Neural cell (in vitro differentiated cells): Measurements from ENCODE around the gene BABAM2.

Source experiments
- EP300 ChIP-seq: fragments of 450-650 bp; conservative IDR thresholded peaks from 2 replicates; pipeline ENCODE4 v1.6.1; 2014; ENCODE audit warnings: antibody characterized with exemption, mild to moderate bottlenecking, moderate library complexity; ENCODE audit not compliant: poor library complexity, severe bottlenecking
- EZH2 ChIP-seq: fragments of 200-600, 300-800 bp; shearing (Covaris generic), sonication (generic); IDR thresholded peaks from 2 replicates; pipeline ENCODE4 v1.6.1; 2014; ENCODE audit warnings: antibody characterized with exemption, low read length, borderline replicate concordance, mild to moderate bottlenecking; ENCODE audit not compliant: insufficient read depth, poor library complexity, severe bottlenecking
- MXI1 ChIP-seq: fragments of 450-650 bp; conservative IDR thresholded peaks from 2 replicates; pipeline ENCODE4 v1.6.1; 2014; ENCODE audit warnings: antibody characterized with exemption, mild to moderate bottlenecking; ENCODE audit not compliant: poor library complexity, severe bottlenecking
- POLR2AphosphoS5 ChIP-seq: IDR thresholded peaks from 2 replicates; pipeline ENCODE4 v1.6.1; 2012
- RAD21 ChIP-seq: fragments of 450-650 bp; conservative IDR thresholded peaks from 2 replicates; pipeline ENCODE4 v1.6.1; 2014; ENCODE audit warnings: antibody characterized with exemption, mild to moderate bottlenecking, moderate library complexity
- SMC3 ChIP-seq: fragments of 450-650 bp; conservative IDR thresholded peaks from 2 replicates; pipeline ENCODE4 v1.6.1; 2014; ENCODE audit warnings: antibody characterized with exemption, mild to moderate bottlenecking, moderate library complexity; ENCODE audit not compliant: poor library complexity
- TF ChIP-seq, protein P1 (sequence below): fragments of 450-650 bp; IDR thresholded peaks from 2 replicates; pipeline ENCODE4 v1.5.1; 2014; ENCODE audit warnings: antibody characterized with exemption, mild to moderate bottlenecking, moderate library complexity; ENCODE audit not compliant: poor library complexity, severe bottlenecking
- TF ChIP-seq, protein P2 (sequence below): IDR thresholded peaks from 2 replicates; pipeline ENCODE4 v1.6.1; 2012; ENCODE audit warnings: borderline replicate concordance

DNA sequence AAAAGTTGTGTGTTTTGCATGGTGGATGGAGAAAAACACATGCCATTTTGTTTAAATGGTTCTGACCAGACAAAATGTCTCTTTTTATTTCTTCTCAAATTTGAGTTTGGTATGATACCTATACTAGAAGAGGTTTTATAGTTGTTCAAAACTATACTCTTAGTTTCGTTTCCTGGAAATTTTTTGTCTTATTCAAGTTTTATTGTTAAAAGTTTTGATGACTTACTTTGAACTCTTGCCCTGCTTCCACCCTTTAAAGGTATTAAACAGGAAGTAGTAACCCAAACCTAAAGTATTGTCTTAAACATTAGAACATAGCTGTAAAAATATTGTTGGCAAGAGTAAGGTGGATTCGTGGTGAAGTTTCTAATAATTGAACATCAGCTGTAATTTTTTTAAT lies 98.2 kb downstream of the BABAM2 start:
- TF ChIP-seq, protein P1, sequence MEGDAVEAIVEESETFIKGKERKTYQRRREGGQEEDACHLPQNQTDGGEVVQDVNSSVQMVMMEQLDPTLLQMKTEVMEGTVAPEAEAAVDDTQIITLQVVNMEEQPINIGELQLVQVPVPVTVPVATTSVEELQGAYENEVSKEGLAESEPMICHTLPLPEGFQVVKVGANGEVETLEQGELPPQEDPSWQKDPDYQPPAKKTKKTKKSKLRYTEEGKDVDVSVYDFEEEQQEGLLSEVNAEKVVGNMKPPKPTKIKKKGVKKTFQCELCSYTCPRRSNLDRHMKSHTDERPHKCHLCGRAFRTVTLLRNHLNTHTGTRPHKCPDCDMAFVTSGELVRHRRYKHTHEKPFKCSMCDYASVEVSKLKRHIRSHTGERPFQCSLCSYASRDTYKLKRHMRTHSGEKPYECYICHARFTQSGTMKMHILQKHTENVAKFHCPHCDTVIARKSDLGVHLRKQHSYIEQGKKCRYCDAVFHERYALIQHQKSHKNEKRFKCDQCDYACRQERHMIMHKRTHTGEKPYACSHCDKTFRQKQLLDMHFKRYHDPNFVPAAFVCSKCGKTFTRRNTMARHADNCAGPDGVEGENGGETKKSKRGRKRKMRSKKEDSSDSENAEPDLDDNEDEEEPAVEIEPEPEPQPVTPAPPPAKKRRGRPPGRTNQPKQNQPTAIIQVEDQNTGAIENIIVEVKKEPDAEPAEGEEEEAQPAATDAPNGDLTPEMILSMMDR = no peak
- TF ChIP-seq EZH2 (no peak), MXI1 (no peak), EP300 (no peak), POLR2AphosphoS5 (no peak), RAD21 (no peak), SMC3 (no peak)
- TF ChIP-seq, protein P2, sequence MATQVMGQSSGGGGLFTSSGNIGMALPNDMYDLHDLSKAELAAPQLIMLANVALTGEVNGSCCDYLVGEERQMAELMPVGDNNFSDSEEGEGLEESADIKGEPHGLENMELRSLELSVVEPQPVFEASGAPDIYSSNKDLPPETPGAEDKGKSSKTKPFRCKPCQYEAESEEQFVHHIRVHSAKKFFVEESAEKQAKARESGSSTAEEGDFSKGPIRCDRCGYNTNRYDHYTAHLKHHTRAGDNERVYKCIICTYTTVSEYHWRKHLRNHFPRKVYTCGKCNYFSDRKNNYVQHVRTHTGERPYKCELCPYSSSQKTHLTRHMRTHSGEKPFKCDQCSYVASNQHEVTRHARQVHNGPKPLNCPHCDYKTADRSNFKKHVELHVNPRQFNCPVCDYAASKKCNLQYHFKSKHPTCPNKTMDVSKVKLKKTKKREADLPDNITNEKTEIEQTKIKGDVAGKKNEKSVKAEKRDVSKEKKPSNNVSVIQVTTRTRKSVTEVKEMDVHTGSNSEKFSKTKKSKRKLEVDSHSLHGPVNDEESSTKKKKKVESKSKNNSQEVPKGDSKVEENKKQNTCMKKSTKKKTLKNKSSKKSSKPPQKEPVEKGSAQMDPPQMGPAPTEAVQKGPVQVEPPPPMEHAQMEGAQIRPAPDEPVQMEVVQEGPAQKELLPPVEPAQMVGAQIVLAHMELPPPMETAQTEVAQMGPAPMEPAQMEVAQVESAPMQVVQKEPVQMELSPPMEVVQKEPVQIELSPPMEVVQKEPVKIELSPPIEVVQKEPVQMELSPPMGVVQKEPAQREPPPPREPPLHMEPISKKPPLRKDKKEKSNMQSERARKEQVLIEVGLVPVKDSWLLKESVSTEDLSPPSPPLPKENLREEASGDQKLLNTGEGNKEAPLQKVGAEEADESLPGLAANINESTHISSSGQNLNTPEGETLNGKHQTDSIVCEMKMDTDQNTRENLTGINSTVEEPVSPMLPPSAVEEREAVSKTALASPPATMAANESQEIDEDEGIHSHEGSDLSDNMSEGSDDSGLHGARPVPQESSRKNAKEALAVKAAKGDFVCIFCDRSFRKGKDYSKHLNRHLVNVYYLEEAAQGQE = no peak
